Measurements from ENCODE around the gene KANK3. TPM values are rescaled to one million over a fixed set of nuclear protein-coding genes. Genes with fewer than 3 reads are reported as not detected.

KANK3 gene
- total RNA-seq, 4 donors from 2014 or later, result 0.83 to 7.9 (median 4.3) TPM

- TF ChIP-seq, protein P1, sequence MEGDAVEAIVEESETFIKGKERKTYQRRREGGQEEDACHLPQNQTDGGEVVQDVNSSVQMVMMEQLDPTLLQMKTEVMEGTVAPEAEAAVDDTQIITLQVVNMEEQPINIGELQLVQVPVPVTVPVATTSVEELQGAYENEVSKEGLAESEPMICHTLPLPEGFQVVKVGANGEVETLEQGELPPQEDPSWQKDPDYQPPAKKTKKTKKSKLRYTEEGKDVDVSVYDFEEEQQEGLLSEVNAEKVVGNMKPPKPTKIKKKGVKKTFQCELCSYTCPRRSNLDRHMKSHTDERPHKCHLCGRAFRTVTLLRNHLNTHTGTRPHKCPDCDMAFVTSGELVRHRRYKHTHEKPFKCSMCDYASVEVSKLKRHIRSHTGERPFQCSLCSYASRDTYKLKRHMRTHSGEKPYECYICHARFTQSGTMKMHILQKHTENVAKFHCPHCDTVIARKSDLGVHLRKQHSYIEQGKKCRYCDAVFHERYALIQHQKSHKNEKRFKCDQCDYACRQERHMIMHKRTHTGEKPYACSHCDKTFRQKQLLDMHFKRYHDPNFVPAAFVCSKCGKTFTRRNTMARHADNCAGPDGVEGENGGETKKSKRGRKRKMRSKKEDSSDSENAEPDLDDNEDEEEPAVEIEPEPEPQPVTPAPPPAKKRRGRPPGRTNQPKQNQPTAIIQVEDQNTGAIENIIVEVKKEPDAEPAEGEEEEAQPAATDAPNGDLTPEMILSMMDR (IDR thresholded peaks at IDR 0.05), result no peak
- no peak for TF ChIP-seq POLR2AphosphoS5 (IDR thresholded peaks at IDR 0.05)
- no peak for TF ChIP-seq POLR2A (IDR thresholded peaks at IDR 0.05)
- TF ChIP-seq EP300 (IDR thresholded peaks at IDR 0.05), result no peak
- no peaks in the 10 kb centered on the region for H3K9me3 ChIP-seq
- peak; percentile 71 to 75 for DNase-seq (ENCODE audit: low spot score in 2 of 2)
- H3K36me3 ChIP-seq, result peaks cover 71% of the 10 kb centered on the region
- no peak overlapping the region for H3K4me3 ChIP-seq
- no peaks in the 10 kb centered on the region for H3K27me3 ChIP-seq
- no peak overlapping the region for H3K27ac ChIP-seq
- WGBS, result 48% methylated on average over 8 of the region's 16 CpGs
- peaks cover 40% of the 10 kb centered on the region for H3K4me1 ChIP-seq
Observed at GRCh38 chr19:8311461-8312260, 31.4 kb downstream of the KANK3 start.

GRCh38 chr19:8310342-8311055 is 32.6 kb downstream of the KANK3 start:
- TF ChIP-seq, protein P1 (IDR thresholded peaks at IDR 0.05), result no peak
- no peak for TF ChIP-seq POLR2A (IDR thresholded peaks at IDR 0.05)
- TF ChIP-seq EP300 (IDR thresholded peaks at IDR 0.05), result no peak
- TF ChIP-seq POLR2AphosphoS5 (IDR thresholded peaks at IDR 0.05), result no peak
- peak; percentile 31 to 47 for DNase-seq (ENCODE audit: low spot score in 2 of 2)
- H3K36me3 ChIP-seq, result peaks cover 60% of the 10 kb centered on the region
- 96% methylated on average over 14 of the region's 17 CpGs for WGBS
- peaks cover 46% of the 10 kb centered on the region for H3K4me1 ChIP-seq
- H3K4me3 ChIP-seq, result no peak overlapping the region
- H3K9me3 ChIP-seq, result no peaks in the 10 kb centered on the region
- H3K27me3 ChIP-seq, result no peaks in the 10 kb centered on the region
- no peak overlapping the region for H3K27ac ChIP-seq

DNA sequence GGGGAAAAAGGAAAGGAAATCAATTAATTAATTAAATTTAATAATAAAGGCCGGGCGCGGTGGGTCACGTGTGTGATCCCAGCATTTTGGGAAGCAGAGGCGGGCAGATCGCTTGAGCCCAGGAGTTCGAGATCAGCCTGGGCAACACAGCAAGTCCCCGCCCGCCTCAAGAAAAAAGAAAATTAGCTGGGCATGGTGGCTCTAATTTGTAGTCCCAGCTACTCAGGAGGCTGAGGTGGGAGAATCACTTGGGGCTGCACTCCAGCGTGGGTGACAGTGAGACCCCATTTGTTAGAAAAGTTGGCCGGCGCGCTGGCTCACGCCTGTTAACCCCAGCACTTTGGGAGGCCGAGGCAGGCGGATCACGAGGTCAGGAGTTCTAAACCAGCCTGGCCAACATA is 34.2 kb downstream of the KANK3 start:
- Histone ChIP-seq H3K9me3 (no peaks in the 10 kb centered on the region), H3K4me3 (peak overlapping the region; percentile 63), H3K36me3 (peaks cover 44% of the 10 kb centered on the region), H3K4me1 (peaks cover 46% of the 10 kb centered on the region), H3K27ac (no peak overlapping the region), H3K27me3 (no peaks in the 10 kb centered on the region)
- 66% methylated on average over 17 of the region's 17 CpGs for WGBS
- peak; percentile 51 to 64 for DNase-seq (ENCODE audit: low spot score in 2 of 2)
- TF ChIP-seq, protein P1 (IDR thresholded peaks at IDR 0.05), result no peak
- no peak for TF ChIP-seq POLR2AphosphoS5 (IDR thresholded peaks at IDR 0.05)
- no peak for TF ChIP-seq EP300 (IDR thresholded peaks at IDR 0.05)
- no peak for TF ChIP-seq POLR2A (IDR thresholded peaks at IDR 0.05)

DNA sequence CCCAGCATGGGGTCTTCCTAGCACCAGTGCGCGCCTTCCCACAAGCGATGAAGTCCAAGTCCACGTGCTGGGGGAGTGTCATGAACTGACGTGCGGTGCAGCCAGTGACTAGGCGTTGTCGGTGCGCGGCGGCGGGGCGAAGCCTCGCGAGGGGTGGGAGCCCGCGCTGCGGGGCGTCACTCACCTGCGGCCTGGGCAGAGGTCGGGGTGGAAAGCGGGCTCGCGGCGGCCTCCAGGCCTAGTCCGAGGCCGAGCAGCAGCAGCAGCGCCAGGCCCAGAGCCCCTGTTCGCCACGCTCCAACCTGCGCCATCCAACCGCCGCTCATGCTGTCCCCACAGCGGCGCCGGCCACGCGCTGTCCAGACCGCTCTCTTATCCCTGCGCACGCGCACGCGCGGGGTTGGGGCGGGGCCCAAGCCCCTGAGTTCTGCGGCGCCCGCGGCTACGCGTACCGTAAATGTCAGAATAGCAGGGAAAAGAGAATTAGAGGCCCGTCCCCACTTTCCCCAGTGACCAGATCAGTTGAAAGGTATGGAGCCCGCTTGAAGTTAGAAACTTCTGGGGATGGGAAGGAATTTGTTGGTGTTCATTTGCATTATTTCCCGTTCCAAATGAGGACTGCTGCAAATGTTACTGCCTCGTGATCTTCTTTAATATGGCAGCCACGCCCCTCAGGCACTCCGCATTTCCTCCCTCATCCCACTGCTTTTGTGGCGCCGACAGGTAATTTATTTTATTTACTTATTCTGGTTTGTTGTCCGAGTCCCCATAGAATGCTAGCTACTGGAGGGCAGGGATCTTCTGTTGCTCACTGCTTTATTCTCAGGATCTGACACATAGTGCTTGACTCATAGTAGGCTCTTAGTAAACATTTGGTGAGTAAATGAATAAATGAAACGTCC is 34.8 kb downstream of the KANK3 start, which contains the start of gene CD320:
CD320 (minus strand) TSS at position 394 of the 902 bp plus-strand sequence; CDS start at position 326, 68 bp downstream.
- peak; percentile 91 to 93 for DNase-seq (ENCODE audit: low spot score in 2 of 2)
- no peak for TF ChIP-seq POLR2A (IDR thresholded peaks at IDR 0.05)
- TF ChIP-seq POLR2AphosphoS5 (IDR thresholded peaks at IDR 0.05), result peak in 2 of 3 donors; percentile 9 to 46
- under 1% methylated on average over 13 of the region's 63 CpGs for WGBS

DNA sequence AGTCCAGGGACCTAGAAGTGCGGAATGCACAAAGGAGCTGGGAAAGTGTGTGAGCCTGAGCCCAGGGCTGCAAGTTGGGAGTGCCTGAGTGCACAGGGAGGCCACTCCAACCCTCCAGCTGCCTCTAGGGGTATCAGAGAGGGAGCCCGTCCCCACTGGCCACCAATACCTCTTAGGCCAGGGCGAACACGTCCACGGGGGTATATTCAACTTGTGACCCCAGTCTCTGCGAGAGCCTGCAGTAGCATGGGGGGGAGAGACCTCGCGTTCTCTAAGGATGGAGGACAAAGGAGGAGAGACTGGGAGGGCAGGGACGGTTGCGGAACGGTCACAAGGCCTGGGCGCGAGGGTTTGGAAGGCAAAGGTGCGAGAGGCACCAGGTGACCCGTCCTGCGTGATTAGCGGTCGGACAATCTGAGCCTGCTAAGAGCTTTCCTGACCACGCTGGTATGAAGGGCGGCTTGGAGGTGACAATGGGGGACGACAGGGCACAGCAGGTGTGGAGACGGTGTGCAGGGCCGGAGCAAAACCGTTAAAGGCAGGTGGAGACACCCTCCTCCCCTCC is 35.6 kb downstream of the KANK3 start:
- peak in 1 of 2 donors; percentile 76 for DNase-seq (ENCODE audit: low spot score in 2 of 2)
- H3K36me3 ChIP-seq, result peaks cover 34% of the 10 kb centered on the region
- no peaks in the 10 kb centered on the region for H3K9me3 ChIP-seq
- peak overlapping the region; percentile 63 for H3K4me3 ChIP-seq
- no peak for TF ChIP-seq POLR2AphosphoS5 (IDR thresholded peaks at IDR 0.05)
- no peak for TF ChIP-seq POLR2A (IDR thresholded peaks at IDR 0.05)
- TF ChIP-seq EP300 (IDR thresholded peaks at IDR 0.05), result no peak
- TF ChIP-seq, protein P1 (IDR thresholded peaks at IDR 0.05), result no peak
- no peaks in the 10 kb centered on the region for H3K27me3 ChIP-seq
- peaks cover 47% of the 10 kb centered on the region for H3K4me1 ChIP-seq
- WGBS, result 24% methylated on average over 20 of the region's 24 CpGs
- peak overlapping the region; percentile 57 for H3K27ac ChIP-seq

More for the DNA sequence above, 34.8 kb downstream of the KANK3 start, which contains the start of gene CD320:
- H3K27me3 ChIP-seq, result no peaks in the 10 kb centered on the region
- peaks cover 46% of the 10 kb centered on the region for H3K4me1 ChIP-seq
- H3K36me3 ChIP-seq, result peaks cover 37% of the 10 kb centered on the region
- H3K9me3 ChIP-seq, result no peaks in the 10 kb centered on the region
- peak within 1 kb of the TSS; percentile 57 for H3K27ac ChIP-seq
- peak within 1 kb of the TSS; percentile 63 for H3K4me3 ChIP-seq
